Thoracic aorta (tissue), 2 donors: ENCODE measurements around the gene FOXP1. TPM values are rescaled to one million over a fixed set of nuclear protein-coding genes. Genes with fewer than 3 reads are reported as not detected.

Experiments
- ATAC-seq: fragments of 150-250 bp; one replicate; pipeline ENCODE4 v1.8.0; 2017; ENCODE audit warnings: low read depth; ENCODE audit not compliant: insufficient number of reproducible peaks, low FRiP score
- DNase-seq: peaks from one replicate; pipeline ENCODE4 v3.0.0-alpha.2; 2020; ENCODE audit warnings: low spot score
- H3K27ac ChIP-seq, 2 donors: fragments of 200-600 bp; sonication (generic); 1 replicate in 1 of 2; 2 replicates in 1 of 2; pipeline ENCODE4 v1.5.1; 2016; ENCODE audit warnings: mild to moderate bottlenecking in 2 of 2, moderate library complexity in 2 of 2
- H3K27me3 ChIP-seq: fragments of 200-600 bp; sonication (generic); replicated peaks from 2 replicates; pipeline ENCODE4 v1.6.0; 2016; ENCODE audit warnings: mild to moderate bottlenecking; ENCODE audit not compliant: insufficient read depth
- H3K36me3 ChIP-seq: fragments of 200-600 bp; sonication (generic); one replicate; pipeline ENCODE4 v1.5.1; 2016
- H3K4me1 ChIP-seq, 2 donors: fragments of 200-600 bp; sonication (generic); 1 replicate in 1 of 2; 2 replicates in 1 of 2; pipeline versions ENCODE4 v1.5.1 to v1.6.0; 2016; ENCODE audit warnings: low read depth in 2 of 2, mild to moderate bottlenecking in 1 of 2; ENCODE audit not compliant: control insufficient read depth in 1 of 2
- H3K4me3 ChIP-seq: fragments of 200-600 bp; sonication (generic); 2 replicates; pipeline ENCODE4 v1.5.1; 2016; ENCODE audit warnings: mild to moderate bottlenecking
- H3K9me3 ChIP-seq: fragments of 200-600 bp; sonication (generic); 2 replicates; pipeline ENCODE4 v1.5.1; 2016
- total RNA-seq, 2 donors: library from RNA; depleted of rRNA; stranded (reverse); fragments of >200 nt; gene quantifications; one replicate each; pipeline versions ENCODE4 v1.1.0 to v1.2.3, GENCODE V29; 2016
- TF ChIP-seq, protein P1 (sequence below): fragments of 200-600 bp; sonication (generic); IDR thresholded peaks from one replicate; pipeline ENCODE4 v1.5.1; 2019; ENCODE audit warnings: antibody characterized with exemption

The FOXP1 gene
- total RNA-seq, 2 donors from 2014 or later = 176 to 255 TPM

DNA sequence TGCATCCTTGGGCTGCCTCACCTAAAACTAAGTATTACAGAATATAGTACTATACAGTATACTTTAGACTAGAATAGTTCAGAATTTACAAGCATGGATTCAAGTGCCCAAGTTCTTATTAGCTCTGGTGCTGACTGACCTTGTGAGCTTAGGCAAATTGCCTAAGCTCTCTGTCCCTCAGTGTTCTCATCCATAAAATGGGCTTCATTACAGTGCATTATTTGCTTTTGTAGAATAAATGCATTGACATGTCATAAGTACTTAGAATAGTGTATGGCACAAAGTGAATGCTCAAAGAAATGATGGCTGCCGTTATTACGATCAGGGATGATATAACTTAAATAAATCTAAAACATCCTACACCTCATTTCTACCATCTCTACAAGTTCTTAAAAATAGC lies 269.7 kb downstream of the FOXP1 start:
- H3K27ac ChIP-seq = no peak overlapping the region

DNA sequence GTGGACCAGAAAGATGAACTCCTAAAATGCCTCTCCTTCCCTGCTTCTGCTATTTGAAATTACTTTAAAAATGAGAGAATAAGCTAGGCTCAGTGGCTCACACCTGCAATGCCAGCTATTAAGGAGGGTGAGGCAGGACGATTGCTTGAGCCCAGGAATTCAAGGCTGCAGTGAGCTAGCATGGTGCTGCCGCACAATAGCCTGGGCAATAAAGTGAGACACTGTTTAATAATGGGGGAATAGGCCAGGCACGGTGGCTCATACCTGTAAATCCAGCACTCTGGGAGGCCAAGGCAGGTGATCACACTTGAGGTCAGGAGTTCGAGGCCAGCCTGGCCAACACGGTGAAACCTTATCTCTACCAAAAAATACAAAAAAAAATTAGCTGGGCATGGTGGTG lies 271.1 kb downstream of the FOXP1 start:
- TF ChIP-seq, protein P1, sequence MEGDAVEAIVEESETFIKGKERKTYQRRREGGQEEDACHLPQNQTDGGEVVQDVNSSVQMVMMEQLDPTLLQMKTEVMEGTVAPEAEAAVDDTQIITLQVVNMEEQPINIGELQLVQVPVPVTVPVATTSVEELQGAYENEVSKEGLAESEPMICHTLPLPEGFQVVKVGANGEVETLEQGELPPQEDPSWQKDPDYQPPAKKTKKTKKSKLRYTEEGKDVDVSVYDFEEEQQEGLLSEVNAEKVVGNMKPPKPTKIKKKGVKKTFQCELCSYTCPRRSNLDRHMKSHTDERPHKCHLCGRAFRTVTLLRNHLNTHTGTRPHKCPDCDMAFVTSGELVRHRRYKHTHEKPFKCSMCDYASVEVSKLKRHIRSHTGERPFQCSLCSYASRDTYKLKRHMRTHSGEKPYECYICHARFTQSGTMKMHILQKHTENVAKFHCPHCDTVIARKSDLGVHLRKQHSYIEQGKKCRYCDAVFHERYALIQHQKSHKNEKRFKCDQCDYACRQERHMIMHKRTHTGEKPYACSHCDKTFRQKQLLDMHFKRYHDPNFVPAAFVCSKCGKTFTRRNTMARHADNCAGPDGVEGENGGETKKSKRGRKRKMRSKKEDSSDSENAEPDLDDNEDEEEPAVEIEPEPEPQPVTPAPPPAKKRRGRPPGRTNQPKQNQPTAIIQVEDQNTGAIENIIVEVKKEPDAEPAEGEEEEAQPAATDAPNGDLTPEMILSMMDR = no peak
- H3K36me3 ChIP-seq = no peaks in the 10 kb centered on the region
- H3K9me3 ChIP-seq = no peaks in the 10 kb centered on the region
- H3K27me3 ChIP-seq = no peaks in the 10 kb centered on the region
- H3K27ac ChIP-seq = no peak overlapping the region
- DNase-seq (no peak), ATAC-seq (no peak)
- peaks cover 10 to 28% of the 10 kb centered on the region in 2 donors for H3K4me1 ChIP-seq
- no peak overlapping the region for H3K4me3 ChIP-seq

More for the DNA sequence above, 269.7 kb downstream of the FOXP1 start:
- Histone ChIP-seq H3K9me3 (no peaks in the 10 kb centered on the region), H3K36me3 (no peaks in the 10 kb centered on the region), H3K27me3 (no peaks in the 10 kb centered on the region), H3K4me1 (peaks cover 10 to 38% of the 10 kb centered on the region in 2 donors), H3K4me3 (no peak overlapping the region)
- ATAC-seq = no peak
- no peak for DNase-seq
- TF ChIP-seq, protein P1 = no peak

DNA sequence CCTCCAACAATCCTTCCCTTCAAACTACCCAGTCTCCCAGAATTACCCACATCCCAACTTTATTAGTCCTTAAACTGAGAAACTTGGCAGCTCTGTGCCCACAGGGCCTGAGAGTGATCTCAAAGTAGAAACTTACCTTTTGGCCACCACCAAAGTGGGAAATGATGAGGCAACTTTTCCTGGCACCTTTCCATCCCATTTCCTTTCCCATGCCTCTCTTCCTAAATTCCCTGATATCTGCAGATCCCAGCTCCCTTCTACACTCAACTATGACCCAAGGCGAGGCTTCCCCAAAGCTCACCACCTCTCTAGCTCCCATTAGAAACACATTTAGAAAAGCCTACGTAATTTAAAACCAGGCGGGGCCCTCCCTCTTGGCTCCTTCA lies 271.9 kb downstream of the FOXP1 start:
- Histone ChIP-seq H3K4me1 (peaks cover 10 to 28% of the 10 kb centered on the region in 2 donors), H3K27me3 (no peaks in the 10 kb centered on the region), H3K9me3 (no peaks in the 10 kb centered on the region), H3K36me3 (no peaks in the 10 kb centered on the region), H3K4me3 (no peak overlapping the region), H3K27ac (peak overlapping the region in 1 of 2 donors; percentile 66)
- no peak for DNase-seq
- TF ChIP-seq, protein P1 = no peak
- ATAC-seq = no peak

DNA sequence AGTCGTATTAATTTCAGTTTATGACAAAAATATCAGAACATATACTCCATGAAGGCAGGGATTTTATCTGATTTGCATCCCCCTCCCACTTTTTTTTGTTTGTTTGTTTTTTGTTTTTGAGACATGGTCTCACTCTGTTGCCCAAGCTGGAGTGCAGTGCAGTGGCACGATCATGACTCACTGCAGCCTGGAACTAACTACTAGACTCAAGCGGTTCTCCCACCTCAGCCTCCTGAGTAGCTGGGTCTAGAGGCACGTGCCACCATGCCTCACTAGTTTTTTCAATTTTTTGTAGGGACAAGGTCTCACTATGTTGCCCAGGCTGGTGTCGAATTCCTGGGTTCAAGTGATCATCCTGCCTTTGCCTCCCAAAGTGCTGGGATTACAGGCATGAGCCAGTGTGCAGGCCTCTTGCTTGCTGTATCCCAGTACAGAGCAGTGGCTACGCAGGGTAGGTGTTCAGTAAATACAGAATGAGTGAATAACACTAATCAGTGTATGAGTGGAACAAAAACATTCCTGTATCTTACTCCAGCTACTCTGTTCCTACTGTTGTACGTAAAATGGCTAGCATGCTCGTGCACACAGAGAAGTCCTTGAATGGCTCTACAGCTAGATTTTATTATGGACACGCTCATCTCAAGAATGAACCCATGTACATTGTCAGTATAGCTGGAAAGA lies 272.4 kb downstream of the FOXP1 start:
- Histone ChIP-seq H3K36me3 (no peaks in the 10 kb centered on the region), H3K27ac (peak overlapping the region in 1 of 2 donors; percentile 66), H3K4me3 (no peak overlapping the region), H3K27me3 (no peaks in the 10 kb centered on the region), H3K4me1 (peaks cover 11 to 31% of the 10 kb centered on the region in 2 donors), H3K9me3 (no peaks in the 10 kb centered on the region)
- DNase-seq (no peak), ATAC-seq (no peak)
- TF ChIP-seq, protein P1 = no peak

DNA sequence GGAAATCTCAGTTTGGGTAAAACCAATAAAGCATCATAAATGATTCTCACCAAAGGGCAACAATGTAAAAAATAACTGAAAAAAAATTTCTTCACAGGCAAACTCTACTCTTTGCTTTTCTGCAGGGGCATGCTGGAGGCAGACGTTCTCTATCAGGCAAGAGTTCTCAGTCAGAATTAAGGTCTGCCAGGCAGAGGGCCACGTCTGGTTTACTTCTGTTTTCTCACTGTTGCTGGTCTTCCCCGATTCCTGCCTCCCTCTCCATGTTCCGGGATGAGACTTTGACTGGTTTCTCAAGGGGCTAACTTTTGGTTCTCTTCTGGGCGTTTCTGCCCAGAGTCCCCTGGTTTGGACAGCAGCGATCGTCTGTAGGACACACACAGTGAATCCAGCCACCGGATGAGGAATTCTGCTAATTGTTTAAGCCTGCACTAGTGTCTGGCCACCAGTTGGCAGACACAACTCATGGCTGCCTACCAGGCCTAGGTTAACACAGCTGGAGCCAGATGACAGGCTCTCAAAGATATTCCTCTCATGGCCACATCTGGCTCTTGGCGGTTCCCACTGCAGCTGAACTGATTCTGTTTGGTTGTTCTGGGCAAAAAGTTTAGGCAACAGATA lies 273.1 kb downstream of the FOXP1 start:
- H3K36me3 ChIP-seq = no peaks in the 10 kb centered on the region
- H3K27me3 ChIP-seq = no peaks in the 10 kb centered on the region
- no peaks in the 10 kb centered on the region for H3K9me3 ChIP-seq
- H3K4me1 ChIP-seq = peaks cover 15 to 37% of the 10 kb centered on the region in 2 donors
- TF ChIP-seq, protein P1 = no peak
- DNase-seq (no peak), ATAC-seq (no peak)
- H3K27ac ChIP-seq = peak overlapping the region; percentile 35 to 66
- peak overlapping the region; percentile 42 for H3K4me3 ChIP-seq
